ENCODE measurements around the gene PHRF1. TPM values are rescaled to one million over a fixed set of nuclear protein-coding genes. Genes with fewer than 3 reads are reported as not detected.

PHRF1 gene
- total and polyA plus RNA-seq, 4 donors = 2.4 to 25.2 (median 18.8) TPM

DNA sequence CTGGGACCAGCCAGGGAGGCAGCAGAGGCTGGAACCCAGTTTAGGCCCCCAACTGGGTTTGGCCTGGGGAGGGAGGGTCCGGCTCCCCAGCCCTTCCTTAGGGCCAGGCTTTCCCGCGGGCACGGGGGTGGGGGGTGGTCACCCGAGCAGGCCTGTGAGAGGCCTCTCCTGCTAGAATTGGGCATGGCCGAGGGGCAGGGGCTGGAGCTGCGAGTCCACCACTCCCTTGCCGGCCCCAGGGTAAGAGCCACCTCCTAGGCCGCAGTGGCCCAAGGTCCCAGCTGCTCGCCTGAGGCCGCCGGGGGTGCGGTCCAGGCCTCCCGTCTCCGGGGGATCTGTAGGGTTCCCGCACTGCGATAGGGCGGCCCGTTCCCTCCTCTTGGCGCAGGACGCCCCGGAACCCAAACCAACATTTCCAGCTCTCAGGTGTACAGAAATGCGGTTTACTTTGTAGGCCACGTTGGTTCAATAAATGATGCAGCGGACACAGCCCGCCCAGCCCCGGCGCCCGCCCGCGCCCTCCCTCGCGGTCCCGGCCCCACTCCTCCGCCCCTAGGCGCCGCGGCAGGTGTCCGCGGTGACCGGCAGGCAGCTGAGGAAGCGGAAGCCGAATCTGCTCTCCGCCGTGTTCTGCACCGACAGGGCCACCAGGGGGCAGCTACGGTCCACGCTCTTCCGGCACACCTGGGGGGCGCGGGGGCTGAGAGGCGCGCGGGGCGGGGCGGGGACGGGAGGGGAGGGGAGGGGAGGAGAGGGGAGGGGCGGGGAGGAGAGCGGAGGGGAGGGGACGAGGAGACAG, 21.6 kb upstream of the PHRF1 start:
- H3K4me3 ChIP-seq (ENCODE audit: low read depth in 1 of 3, low read length in 3 of 3) = peak overlapping the region in 1 of 3 donors; percentile 42
- 16% methylated on average over 53 of the region's 60 CpGs for WGBS

DNA sequence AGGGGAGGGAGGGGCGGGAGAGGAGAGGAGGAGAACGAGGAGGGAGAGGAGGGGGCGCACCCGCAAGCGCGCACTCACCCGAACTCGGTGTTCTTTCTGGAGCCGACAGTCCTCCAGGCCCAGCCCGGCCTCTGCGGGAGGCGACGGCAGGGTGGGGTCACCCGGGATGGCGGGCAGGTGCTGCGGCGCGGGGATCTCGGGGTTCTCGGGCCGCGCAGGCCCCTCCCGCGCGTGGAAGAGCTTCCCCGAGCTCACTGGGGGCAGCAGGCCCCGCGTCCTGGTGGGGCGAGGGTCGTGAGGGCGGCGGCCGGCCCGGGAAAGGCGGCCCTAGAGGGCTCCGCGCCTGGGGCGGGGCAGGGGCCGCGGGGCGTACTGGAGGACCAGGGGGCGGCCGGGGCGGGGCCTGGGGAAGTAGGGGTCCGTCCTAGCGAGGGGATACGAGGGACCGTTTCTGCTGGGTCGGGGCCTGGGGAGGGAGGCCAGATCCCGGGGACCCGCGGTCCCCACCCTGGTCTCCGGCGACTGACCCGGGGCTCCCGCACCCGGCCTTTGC, 21.0 kb upstream of the PHRF1 start:
- H3K36me3 ChIP-seq (ENCODE audit: control insufficient read depth in 4 of 4, insufficient read depth in 3 of 4, low read depth in 1 of 4, low read length in 3 of 4) = no peaks in the 10 kb centered on the region
- WGBS = 16% methylated on average over 57 of the region's 57 CpGs

More for the DNA sequence above, 21.6 kb upstream of the PHRF1 start:
- DNase-seq (ENCODE audit: low spot score) = peak; percentile 73
- Histone ChIP-seq H3K4me1 (ENCODE audit: control insufficient read depth in 4 of 4, insufficient read depth in 4 of 4, low read length in 3 of 4) (peaks cover 9 to 26% (median 16%) of the 10 kb centered on the region in 4 donors), H3K27me3 (ENCODE audit: control insufficient read depth in 4 of 4, insufficient read depth in 4 of 4, low read length in 3 of 4) (no peaks in the 10 kb centered on the region), H3K36me3 (ENCODE audit: control insufficient read depth in 4 of 4, insufficient read depth in 3 of 4, low read depth in 1 of 4, low read length in 3 of 4) (no peaks in the 10 kb centered on the region), H3K9ac (ENCODE audit: low read depth in 1 of 2, low read length in 2 of 2) (no peak overlapping the region), H3K27ac (ENCODE audit: low read depth in 1 of 2, low read length in 2 of 2) (no peak overlapping the region), H3K9me3 (ENCODE audit: control insufficient read depth in 4 of 4, low read length in 3 of 4) (no peaks in the 10 kb centered on the region)
- TF ChIP-seq, protein P1, sequence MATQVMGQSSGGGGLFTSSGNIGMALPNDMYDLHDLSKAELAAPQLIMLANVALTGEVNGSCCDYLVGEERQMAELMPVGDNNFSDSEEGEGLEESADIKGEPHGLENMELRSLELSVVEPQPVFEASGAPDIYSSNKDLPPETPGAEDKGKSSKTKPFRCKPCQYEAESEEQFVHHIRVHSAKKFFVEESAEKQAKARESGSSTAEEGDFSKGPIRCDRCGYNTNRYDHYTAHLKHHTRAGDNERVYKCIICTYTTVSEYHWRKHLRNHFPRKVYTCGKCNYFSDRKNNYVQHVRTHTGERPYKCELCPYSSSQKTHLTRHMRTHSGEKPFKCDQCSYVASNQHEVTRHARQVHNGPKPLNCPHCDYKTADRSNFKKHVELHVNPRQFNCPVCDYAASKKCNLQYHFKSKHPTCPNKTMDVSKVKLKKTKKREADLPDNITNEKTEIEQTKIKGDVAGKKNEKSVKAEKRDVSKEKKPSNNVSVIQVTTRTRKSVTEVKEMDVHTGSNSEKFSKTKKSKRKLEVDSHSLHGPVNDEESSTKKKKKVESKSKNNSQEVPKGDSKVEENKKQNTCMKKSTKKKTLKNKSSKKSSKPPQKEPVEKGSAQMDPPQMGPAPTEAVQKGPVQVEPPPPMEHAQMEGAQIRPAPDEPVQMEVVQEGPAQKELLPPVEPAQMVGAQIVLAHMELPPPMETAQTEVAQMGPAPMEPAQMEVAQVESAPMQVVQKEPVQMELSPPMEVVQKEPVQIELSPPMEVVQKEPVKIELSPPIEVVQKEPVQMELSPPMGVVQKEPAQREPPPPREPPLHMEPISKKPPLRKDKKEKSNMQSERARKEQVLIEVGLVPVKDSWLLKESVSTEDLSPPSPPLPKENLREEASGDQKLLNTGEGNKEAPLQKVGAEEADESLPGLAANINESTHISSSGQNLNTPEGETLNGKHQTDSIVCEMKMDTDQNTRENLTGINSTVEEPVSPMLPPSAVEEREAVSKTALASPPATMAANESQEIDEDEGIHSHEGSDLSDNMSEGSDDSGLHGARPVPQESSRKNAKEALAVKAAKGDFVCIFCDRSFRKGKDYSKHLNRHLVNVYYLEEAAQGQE (IDR thresholded peaks at IDR 0.05) = no peak
- TF ChIP-seq, protein P2, sequence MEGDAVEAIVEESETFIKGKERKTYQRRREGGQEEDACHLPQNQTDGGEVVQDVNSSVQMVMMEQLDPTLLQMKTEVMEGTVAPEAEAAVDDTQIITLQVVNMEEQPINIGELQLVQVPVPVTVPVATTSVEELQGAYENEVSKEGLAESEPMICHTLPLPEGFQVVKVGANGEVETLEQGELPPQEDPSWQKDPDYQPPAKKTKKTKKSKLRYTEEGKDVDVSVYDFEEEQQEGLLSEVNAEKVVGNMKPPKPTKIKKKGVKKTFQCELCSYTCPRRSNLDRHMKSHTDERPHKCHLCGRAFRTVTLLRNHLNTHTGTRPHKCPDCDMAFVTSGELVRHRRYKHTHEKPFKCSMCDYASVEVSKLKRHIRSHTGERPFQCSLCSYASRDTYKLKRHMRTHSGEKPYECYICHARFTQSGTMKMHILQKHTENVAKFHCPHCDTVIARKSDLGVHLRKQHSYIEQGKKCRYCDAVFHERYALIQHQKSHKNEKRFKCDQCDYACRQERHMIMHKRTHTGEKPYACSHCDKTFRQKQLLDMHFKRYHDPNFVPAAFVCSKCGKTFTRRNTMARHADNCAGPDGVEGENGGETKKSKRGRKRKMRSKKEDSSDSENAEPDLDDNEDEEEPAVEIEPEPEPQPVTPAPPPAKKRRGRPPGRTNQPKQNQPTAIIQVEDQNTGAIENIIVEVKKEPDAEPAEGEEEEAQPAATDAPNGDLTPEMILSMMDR (IDR thresholded peaks at IDR 0.05; ENCODE audit: low read depth, low read length, missing input control) = peak; percentile 52
- peak in 1 of 2 donors; percentile 73 for TF ChIP-seq RAD21 (IDR thresholded peaks at IDR 0.05)

More for the DNA sequence above, 21.0 kb upstream of the PHRF1 start:
- no peak for DNase-seq (ENCODE audit: low spot score)
- H3K4me1 ChIP-seq (ENCODE audit: control insufficient read depth in 4 of 4, insufficient read depth in 4 of 4, low read length in 3 of 4) = peaks cover 14 to 32% (median 21%) of the 10 kb centered on the region in 4 donors
- no peaks in the 10 kb centered on the region for H3K27me3 ChIP-seq (ENCODE audit: control insufficient read depth in 4 of 4, insufficient read depth in 4 of 4, low read length in 3 of 4)
- TF ChIP-seq NR2F2 (IDR thresholded peaks at IDR 0.05) (no peak), YY1 (IDR thresholded peaks at IDR 0.05) (no peak), HNF4G (IDR thresholded peaks at IDR 0.05) (no peak), GABPA (IDR thresholded peaks at IDR 0.05 in 1 of 2, conservative IDR thresholded peaks at IDR 0.05 in 1 of 2) (no peak), RXRA (IDR thresholded peaks at IDR 0.05) (no peak), FOXA1 (IDR thresholded peaks at IDR 0.05) (no peak), SP1 (IDR thresholded peaks at IDR 0.05) (no peak), FOXA2 (IDR thresholded peaks at IDR 0.05) (no peak), RAD21 (IDR thresholded peaks at IDR 0.05) (no peak), JUND (IDR thresholded peaks at IDR 0.05) (no peak)
- TF ChIP-seq, protein P3, sequence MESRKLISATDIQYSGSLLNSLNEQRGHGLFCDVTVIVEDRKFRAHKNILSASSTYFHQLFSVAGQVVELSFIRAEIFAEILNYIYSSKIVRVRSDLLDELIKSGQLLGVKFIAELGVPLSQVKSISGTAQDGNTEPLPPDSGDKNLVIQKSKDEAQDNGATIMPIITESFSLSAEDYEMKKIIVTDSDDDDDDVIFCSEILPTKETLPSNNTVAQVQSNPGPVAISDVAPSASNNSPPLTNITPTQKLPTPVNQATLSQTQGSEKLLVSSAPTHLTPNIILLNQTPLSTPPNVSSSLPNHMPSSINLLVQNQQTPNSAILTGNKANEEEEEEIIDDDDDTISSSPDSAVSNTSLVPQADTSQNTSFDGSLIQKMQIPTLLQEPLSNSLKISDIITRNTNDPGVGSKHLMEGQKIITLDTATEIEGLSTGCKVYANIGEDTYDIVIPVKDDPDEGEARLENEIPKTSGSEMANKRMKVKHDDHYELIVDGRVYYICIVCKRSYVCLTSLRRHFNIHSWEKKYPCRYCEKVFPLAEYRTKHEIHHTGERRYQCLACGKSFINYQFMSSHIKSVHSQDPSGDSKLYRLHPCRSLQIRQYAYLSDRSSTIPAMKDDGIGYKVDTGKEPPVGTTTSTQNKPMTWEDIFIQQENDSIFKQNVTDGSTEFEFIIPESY (IDR thresholded peaks at IDR 0.05) = no peak
- TF ChIP-seq, protein P4, sequence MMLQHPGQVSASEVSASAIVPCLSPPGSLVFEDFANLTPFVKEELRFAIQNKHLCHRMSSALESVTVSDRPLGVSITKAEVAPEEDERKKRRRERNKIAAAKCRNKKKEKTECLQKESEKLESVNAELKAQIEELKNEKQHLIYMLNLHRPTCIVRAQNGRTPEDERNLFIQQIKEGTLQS (IDR thresholded peaks at IDR 0.05) = no peak
- TF ChIP-seq, protein P2 (IDR thresholded peaks at IDR 0.05; ENCODE audit: low read depth, low read length, missing input control) = no peak
- H3K4me3 ChIP-seq (ENCODE audit: low read depth in 1 of 3, low read length in 3 of 3) = peak overlapping the region in 1 of 3 donors; percentile 42
- no peak overlapping the region for H3K9ac ChIP-seq (ENCODE audit: low read depth in 1 of 2, low read length in 2 of 2)
- no peak overlapping the region for H3K27ac ChIP-seq (ENCODE audit: low read depth in 1 of 2, low read length in 2 of 2)
- no peaks in the 10 kb centered on the region for H3K9me3 ChIP-seq (ENCODE audit: control insufficient read depth in 4 of 4, low read length in 3 of 4)
